Karpas-422 (cell line): ENCODE results near the gene STS. TPM values are rescaled to one million over a fixed set of nuclear protein-coding genes. Genes with fewer than 3 reads are reported as not detected.

Experiments
- DNase-seq: peaks from one replicate; pipeline ENCODE4 v3.0.0-alpha.2; 2015
- H2AFZ ChIP-seq: fragments of 200-600 bp; sonication (generic); 2 replicates; pipeline ENCODE4 v1.6.1; 2014; ENCODE audit warnings: antibody characterized with exemption, low read length, mixed read lengths
- H3K27ac ChIP-seq: fragments of 200-600 bp; sonication (generic); 2 replicates; pipeline ENCODE4 v1.5.1; 2014; ENCODE audit warnings: mild to moderate bottlenecking, low read length, moderate library complexity
- H3K27me3 ChIP-seq: fragments of 200-600 bp; sonication (generic); 2 replicates; pipeline ENCODE4 v1.6.1; 2014; ENCODE audit warnings: low read length, mixed read lengths
- H3K36me3 ChIP-seq: fragments of 200-600 bp; sonication (generic); 2 replicates; pipeline ENCODE4 v1.6.1; 2014; ENCODE audit warnings: low read length, mixed read lengths; ENCODE audit not compliant: insufficient read depth
- H3K4me1 ChIP-seq: fragments of 200-600 bp; sonication (generic); 2 replicates; pipeline ENCODE4 v1.6.1; 2014; ENCODE audit warnings: mild to moderate bottlenecking, low read length, mixed read lengths
- H3K4me2 ChIP-seq: fragments of 200-600 bp; sonication (generic); 2 replicates; pipeline ENCODE4 v1.6.1; 2014; ENCODE audit warnings: low read length, low read depth, mild to moderate bottlenecking; ENCODE audit not compliant: poor library complexity, severe bottlenecking
- H3K4me3 ChIP-seq: fragments of 200-600 bp; sonication (generic); 2 replicates; pipeline ENCODE4 v1.5.1; 2014; ENCODE audit warnings: mild to moderate bottlenecking, antibody characterized with exemption, low read length, mixed read lengths
- H3K79me2 ChIP-seq: fragments of 200-600 bp; sonication (generic); 2 replicates; pipeline ENCODE4 v1.6.1; 2014; ENCODE audit warnings: mild to moderate bottlenecking, low read length, mixed read lengths
- H3K9ac ChIP-seq: fragments of 200-600 bp; sonication (generic); 2 replicates; pipeline ENCODE4 v1.6.0; 2014; ENCODE audit warnings: low read length
- H3K9me2 ChIP-seq: fragments of 200-600 bp; sonication (generic), shearing (Covaris generic); replicated peaks from 2 replicates; pipeline ENCODE4 v1.6.0; 2014; ENCODE audit warnings: mild to moderate bottlenecking, low read length, moderate library complexity; ENCODE audit not compliant: insufficient read depth
- H3K9me3 ChIP-seq: fragments of 300-700, 200-600 bp; sonication (generic); 2 replicates; pipeline ENCODE4 v1.6.1; 2014; ENCODE audit warnings: low read length, mixed read lengths
- H4K20me1 ChIP-seq: fragments of 200-600 bp; sonication (generic); 2 replicates; pipeline ENCODE4 v1.6.1; 2014; ENCODE audit warnings: mild to moderate bottlenecking, antibody characterized with exemption, low read length, low read depth; ENCODE audit not compliant: insufficient read depth
- small RNA-seq: library from RNA; depleted of rRNA; stranded (forward); fragments of <200 nt; gene quantifications from one replicate; pipeline ENCODE3, GENCODE V24; 2014
- total RNA-seq: library from RNA; depleted of rRNA; stranded (reverse); fragments of >200 nt; shearing (Covaris generic); gene quantifications from 2 replicates; pipeline ENCODE4 v1.2.3, GENCODE V29; 2014; ENCODE audit warnings: low replicate concordance; rRNA removed

The STS gene
- total RNA-seq, 1 experiment from 2014 or later = 28.5 TPM

DNA sequence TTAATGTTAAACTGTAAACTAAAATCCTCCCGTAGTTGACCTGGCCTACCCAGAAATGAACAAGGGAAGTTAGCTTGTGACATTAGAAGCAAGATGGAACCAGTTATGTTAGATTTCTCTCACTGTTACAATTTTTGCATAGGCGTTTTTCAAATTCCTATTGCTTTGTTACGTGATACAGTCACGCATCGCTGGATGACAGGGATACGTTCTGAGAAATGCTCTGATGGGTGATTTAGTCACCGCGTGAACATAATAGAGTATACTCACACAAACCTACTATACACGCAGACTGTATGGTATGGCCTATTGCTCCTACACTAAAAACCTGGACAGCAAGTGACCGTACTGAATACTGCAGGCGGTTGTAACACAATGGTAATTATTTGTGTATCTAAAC is 47.1 kb downstream of the STS start:
- no peak for DNase-seq
- Histone ChIP-seq H3K9ac (no peak overlapping the region), H3K4me3 (no peak overlapping the region), H4K20me1 (no peaks in the 10 kb centered on the region), H3K79me2 (peaks cover 60% of the 10 kb centered on the region), H3K27me3 (no peaks in the 10 kb centered on the region), H3K9me3 (no peaks in the 10 kb centered on the region), H2AFZ (no peak overlapping the region), H3K4me2 (no peak overlapping the region), H3K36me3 (no peaks in the 10 kb centered on the region; the same call in 1 of the 2 replicates), H3K27ac (no peak overlapping the region), H3K9me2 (no peaks in the 10 kb centered on the region), H3K4me1 (peaks cover 13% of the 10 kb centered on the region)

Small RNAs within 50 kb of the gene (small RNA-seq; reads per million reads assigned to genes)
- gene MIR4767 = 0.16 reads per million

Other genes with a start within 250 kb of the STS start
- gene PUDP, start 441 bp downstream of the STS start, total RNA-seq = 36.8 and 41.2 TPM in 2 replicates